ENCODE data around the gene LIPM. TPM values are rescaled to one million over a fixed set of nuclear protein-coding genes. Genes with fewer than 3 reads are reported as not detected.

The LIPM gene
- not detected for total RNA-seq

GRCh38 chr10:88802523-88803285 is at the start of gene LIPM:
Gene LIPM, plus strand, starts transcription at chr10:88802730. Its CDS starts 167 bp downstream, at chr10:88802897.

GRCh38 chr10:88759366-88760101 is 43.0 kb upstream of the LIPM start, which contains the start of gene LIPN:
Gene LIPN, plus strand, starts transcription at chr10:88760020. Its CDS starts 1,386 bp downstream, at chr10:88761406.

GRCh38 chr10:88851706-88852105 is 49.2 kb downstream of the LIPM start, which contains the start of gene ANKRD22:
Gene ANKRD22, minus strand, starts transcription at chr10:88851844. Its CDS starts 237 bp downstream, at chr10:88851607.

Other genes starting within 250 kb of the LIPM start
- 10 to 100 TPM in 1 of 2 donors, 1 to 10 TPM in 1; 5.7 to 13.1 TPM for gene RNLS, start 219.4 kb upstream of the LIPM start, total RNA-seq
- gene LIPJ, start 216.0 kb upstream of the LIPM start, total RNA-seq: under 1 TPM in 1 of 2 donors, not detected in 1; under 0.01 TPM
- not detected for gene LIPF, start 138.3 kb upstream of the LIPM start, total RNA-seq
- not detected for gene LIPK, start 96.5 kb upstream of the LIPM start, total RNA-seq
- gene LIPN, start 42.7 kb upstream of the LIPM start, total RNA-seq: not detected
- gene ANKRD22, start 49.1 kb downstream of the LIPM start, total RNA-seq: not detected
- 10 to 100 TPM in 1 of 2 donors, 1 to 10 TPM in 1; 4.8 to 21.3 TPM for gene STAMBPL1, start 77.5 kb downstream of the LIPM start, total RNA-seq
- 10 to 100 TPM; 24.3 to 31.7 TPM for gene ACTA2, start 150.0 kb downstream of the LIPM start, total RNA-seq
- 10 to 100 TPM; 28.3 to 28.6 TPM for gene FAS, start 188.1 kb downstream of the LIPM start, total RNA-seq